Activated B cell treated with CpG ODN at 0.5 μM for 24 hours (primary cell): ENCODE data around the gene KRT75. TPM values are rescaled to one million over a fixed set of nuclear protein-coding genes. Genes with fewer than 3 reads are reported as not detected.

Experiments
- ATAC-seq: fragments of 200-7000 bp; cut with Tn5 transposase; one replicate; pipeline ENCODE4 v1.10.0; 2021; ENCODE audit warnings: low read depth, mild to moderate bottlenecking, moderate library complexity
- CTCF ChIA-PET: fragments of 350-600 bp; sonication (Branson Sonifier 250); formaldehyde crosslinking; loops from one replicate; lab custom pipeline; 2021; ENCODE audit warnings: antibody characterized with exemption; lab: Charles Lee
- POLR2A ChIA-PET: fragments of 350-600 bp; sonication (Branson Sonifier 250); formaldehyde crosslinking; loops from one replicate; lab custom pipeline; 2021; ENCODE audit warnings: antibody characterized with exemption; lab: Charles Lee
- DNase-seq: peaks from one replicate; pipeline ENCODE4 v3.0.0; 2022
- H3K27ac Mint-ChIP-seq: one replicate; pipeline ENCODE4 v1.8.0; 2020; ENCODE audit warnings: mixed read lengths
- H3K27me3 Mint-ChIP-seq: one replicate; pipeline ENCODE4 v1.8.0; 2021; ENCODE audit warnings: mixed read lengths
- H3K36me3 Mint-ChIP-seq: one replicate; pipeline ENCODE4 v1.8.0; 2021; ENCODE audit warnings: low read depth, mixed read lengths
- H3K4me1 Mint-ChIP-seq: one replicate; pipeline ENCODE4 v1.8.0; 2021; ENCODE audit warnings: mixed read lengths
- H3K4me3 Mint-ChIP-seq: one replicate; pipeline ENCODE4 v1.8.0; 2020; ENCODE audit warnings: mild to moderate bottlenecking, mixed read lengths
- H3K9me3 Mint-ChIP-seq: one replicate; pipeline ENCODE4 v1.8.0; 2020; ENCODE audit warnings: mixed read lengths
- intact Hi-C: fragments of 100-400 bp; cut with micrococcal nuclease; formaldehyde crosslinking; loops from one replicate; pipeline ENCODE4 v1.15.1; 2024
- total RNA-seq: library from RNA; stranded (reverse); gene quantifications from 2 replicates; pipeline ENCODE4 v1.2.3, GENCODE V29; 2022
- TF ChIP-seq, protein P1 (sequence below): fragments of 200-600 bp; IDR thresholded peaks from one replicate; pipeline ENCODE4 v1.8.0; 2022; ENCODE audit warnings: antibody characterized with exemption, mild to moderate bottlenecking

Gene KRT75
- total RNA-seq, 1 donor from 2014 or later, result not detected

DNA sequence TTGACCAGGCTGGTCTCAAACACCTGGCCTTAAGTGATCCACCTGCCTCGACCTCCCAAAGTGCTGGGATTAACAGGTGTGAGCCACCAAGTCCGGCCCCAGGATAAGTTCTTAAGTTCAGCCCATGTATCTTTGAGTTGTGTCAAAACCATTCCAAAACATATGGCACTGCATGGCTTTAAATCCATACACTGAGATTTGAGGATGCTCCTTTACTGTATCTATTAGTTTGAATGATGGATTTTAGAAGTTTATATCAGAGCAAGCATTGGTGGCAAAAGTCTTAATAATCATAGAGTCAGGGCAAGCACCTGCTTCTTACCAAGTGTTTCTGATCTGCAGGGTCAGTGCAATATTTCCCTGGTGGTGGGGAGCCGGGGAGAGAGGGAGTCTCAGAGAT lies 11.7 kb upstream of the KRT75 start:
- Mint-ChIP-seq H3K27me3 (peaks cover 26% of the 10 kb centered on the region), H3K9me3 (no peaks in the 10 kb centered on the region)
- intact Hi-C loops, result no loop called here

DNA sequence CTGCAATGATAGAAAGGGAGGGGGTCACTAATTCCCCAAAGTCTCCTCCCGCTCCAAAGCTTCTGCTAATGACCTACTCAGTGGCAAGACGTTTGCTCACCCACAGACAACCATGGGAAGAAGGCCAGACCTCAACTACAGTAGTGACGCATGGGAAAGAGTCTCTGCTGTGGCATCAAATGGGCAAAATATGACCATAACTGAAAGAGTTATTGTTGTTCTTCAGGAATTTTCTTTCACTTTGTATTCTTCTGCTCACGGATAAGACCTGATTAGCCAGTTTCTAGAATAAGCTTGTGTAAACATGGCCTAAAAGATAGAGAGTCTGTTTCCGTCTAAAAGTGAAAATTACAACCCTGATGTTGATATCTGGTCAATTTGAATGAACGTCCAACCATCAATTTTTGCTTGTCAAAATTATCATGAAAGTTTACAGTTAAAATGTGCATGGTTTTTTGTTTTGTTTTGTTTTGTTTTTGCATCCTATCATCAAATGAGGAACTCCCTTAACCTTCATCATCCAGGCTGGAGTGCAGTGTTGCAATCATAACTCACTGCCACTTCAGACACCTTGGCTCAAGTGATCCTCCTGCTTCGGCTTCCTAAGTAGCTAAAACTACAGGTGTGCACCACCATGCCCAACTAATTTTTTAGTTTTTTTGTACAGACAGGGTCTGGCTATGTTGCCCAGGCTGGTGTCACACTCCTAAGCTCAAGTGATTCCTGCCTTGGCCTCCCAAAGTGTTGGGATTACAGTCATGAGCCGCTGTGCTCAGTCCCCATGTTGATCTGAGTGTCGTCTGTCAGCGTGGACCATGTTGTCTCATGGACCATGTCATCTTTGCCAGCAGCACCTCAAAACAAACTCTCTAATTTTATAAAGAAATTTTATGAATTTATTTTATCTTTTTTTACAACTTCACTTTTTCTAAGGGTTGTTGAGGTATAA lies 10.8 kb upstream of the KRT75 start:
- Mint-ChIP-seq H3K9me3 (no peaks in the 10 kb centered on the region), H3K36me3 (no peaks in the 10 kb centered on the region), H3K4me3 (no peak overlapping the region), H3K4me1 (no peaks in the 10 kb centered on the region), H3K27ac (no peak overlapping the region), H3K27me3 (peaks cover 20% of the 10 kb centered on the region)
- POLR2A ChIA-PET, result no interaction called here
- ATAC-seq (no peak), DNase-seq (no peak)
- TF ChIP-seq, protein P1, sequence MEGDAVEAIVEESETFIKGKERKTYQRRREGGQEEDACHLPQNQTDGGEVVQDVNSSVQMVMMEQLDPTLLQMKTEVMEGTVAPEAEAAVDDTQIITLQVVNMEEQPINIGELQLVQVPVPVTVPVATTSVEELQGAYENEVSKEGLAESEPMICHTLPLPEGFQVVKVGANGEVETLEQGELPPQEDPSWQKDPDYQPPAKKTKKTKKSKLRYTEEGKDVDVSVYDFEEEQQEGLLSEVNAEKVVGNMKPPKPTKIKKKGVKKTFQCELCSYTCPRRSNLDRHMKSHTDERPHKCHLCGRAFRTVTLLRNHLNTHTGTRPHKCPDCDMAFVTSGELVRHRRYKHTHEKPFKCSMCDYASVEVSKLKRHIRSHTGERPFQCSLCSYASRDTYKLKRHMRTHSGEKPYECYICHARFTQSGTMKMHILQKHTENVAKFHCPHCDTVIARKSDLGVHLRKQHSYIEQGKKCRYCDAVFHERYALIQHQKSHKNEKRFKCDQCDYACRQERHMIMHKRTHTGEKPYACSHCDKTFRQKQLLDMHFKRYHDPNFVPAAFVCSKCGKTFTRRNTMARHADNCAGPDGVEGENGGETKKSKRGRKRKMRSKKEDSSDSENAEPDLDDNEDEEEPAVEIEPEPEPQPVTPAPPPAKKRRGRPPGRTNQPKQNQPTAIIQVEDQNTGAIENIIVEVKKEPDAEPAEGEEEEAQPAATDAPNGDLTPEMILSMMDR, result no peak
- CTCF ChIA-PET, result no interaction called here
- intact Hi-C loops, result no loop called here

More for the DNA sequence above, 11.7 kb upstream of the KRT75 start:
- Mint-ChIP-seq H3K4me3 (no peak overlapping the region), H3K27ac (no peak overlapping the region), H3K4me1 (no peaks in the 10 kb centered on the region), H3K36me3 (no peaks in the 10 kb centered on the region)
- TF ChIP-seq, protein P1, result no peak
- no peak for ATAC-seq
- DNase-seq, result no peak
- CTCF ChIA-PET, result no interaction called here
- POLR2A ChIA-PET, result no interaction called here

DNA sequence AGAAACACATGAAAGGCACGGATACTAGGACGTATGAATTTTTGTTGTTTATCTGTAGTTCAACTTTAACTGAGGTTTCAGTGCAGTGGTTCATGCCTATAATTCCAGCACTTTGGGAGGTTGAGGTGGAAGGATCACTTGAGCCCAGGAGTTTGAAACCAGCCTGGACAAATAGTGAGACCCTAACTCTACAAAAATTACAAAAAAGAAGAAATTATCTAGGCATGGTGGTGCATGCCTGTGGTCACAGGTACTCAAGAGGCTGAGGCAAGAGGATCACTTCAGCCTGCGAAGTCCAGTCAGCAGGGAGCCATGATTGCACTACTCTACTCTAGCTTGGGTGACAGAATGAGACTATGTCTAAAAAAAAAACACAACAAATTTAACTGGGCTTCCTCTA lies 9.8 kb upstream of the KRT75 start:
- Mint-ChIP-seq H3K9me3 (no peaks in the 10 kb centered on the region), H3K27ac (no peak overlapping the region), H3K36me3 (no peaks in the 10 kb centered on the region), H3K27me3 (peaks cover 20% of the 10 kb centered on the region), H3K4me1 (no peaks in the 10 kb centered on the region), H3K4me3 (no peak overlapping the region)
- intact Hi-C loops, result no loop called here
- DNase-seq (no peak), ATAC-seq (no peak)
- ChIA-PET POLR2A (no interaction called here), CTCF (no interaction called here)
- TF ChIP-seq, protein P1, result no peak

DNA sequence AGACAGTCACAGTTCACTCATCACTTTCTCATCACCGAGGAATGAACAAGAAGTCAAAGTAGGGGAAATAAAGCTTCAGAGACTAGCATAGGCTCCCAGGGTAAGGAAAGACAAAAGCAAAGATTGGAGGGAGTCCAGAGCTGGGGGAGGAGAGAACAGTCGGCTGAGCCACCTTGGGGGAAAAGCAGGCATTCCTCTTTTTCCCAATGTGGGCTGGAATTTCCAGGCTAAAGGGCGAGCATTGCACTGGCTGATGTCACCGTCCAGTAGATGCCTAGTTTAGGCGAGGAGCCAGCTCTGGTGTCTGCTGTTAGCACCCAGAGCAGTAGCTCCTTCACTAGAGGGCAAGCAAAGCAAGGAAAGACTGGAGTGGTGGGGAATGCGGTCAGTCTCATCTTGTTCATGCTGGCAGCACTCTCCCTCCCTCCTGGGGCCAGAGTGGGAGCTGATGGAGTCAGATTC lies 8.5 kb upstream of the KRT75 start:
- TF ChIP-seq, protein P1, result no peak
- DNase-seq, result no peak
- no peaks in the 10 kb centered on the region for H3K4me1 Mint-ChIP-seq
- no peaks in the 10 kb centered on the region for H3K9me3 Mint-ChIP-seq
- CTCF ChIA-PET, result no interaction called here
- ATAC-seq, result no peak
- intact Hi-C loops, result no loop called here
- H3K27me3 Mint-ChIP-seq, result peaks cover 20% of the 10 kb centered on the region
- POLR2A ChIA-PET, result no interaction called here
- H3K27ac Mint-ChIP-seq, result no peak overlapping the region
- H3K4me3 Mint-ChIP-seq, result no peak overlapping the region
- no peaks in the 10 kb centered on the region for H3K36me3 Mint-ChIP-seq

DNA sequence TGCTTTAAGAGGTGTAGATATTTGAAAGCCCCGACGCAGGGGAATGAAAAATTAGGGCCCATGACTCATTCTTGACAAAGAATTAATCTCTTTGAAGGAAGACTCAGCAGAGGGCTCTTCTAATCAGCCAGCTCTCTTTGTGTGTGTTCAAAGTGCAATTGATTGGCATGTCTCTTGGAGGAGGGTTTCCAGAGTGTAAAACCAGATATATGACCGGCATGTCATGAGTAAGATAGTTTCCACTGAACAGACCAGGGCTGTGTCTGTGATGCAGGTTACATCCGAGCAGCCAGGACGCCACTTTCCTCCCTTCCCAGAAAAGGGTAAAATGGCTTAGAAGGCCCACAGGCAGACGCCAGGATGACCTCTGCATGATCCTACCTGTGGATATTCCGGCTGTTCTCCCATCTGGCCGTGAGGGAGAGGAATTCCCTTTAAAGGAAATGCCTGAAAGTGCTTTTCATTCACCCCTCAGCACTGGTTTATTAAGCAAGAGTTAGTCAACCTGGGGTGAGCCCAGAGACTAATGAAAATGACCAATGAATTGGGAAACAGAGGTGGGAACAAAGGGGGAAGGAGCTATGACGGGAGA lies 7.2 kb upstream of the KRT75 start:
- Mint-ChIP-seq H3K4me1 (no peaks in the 10 kb centered on the region), H3K27ac (no peak overlapping the region), H3K27me3 (peaks cover 24% of the 10 kb centered on the region), H3K9me3 (no peaks in the 10 kb centered on the region), H3K4me3 (no peak overlapping the region), H3K36me3 (no peaks in the 10 kb centered on the region)
- POLR2A ChIA-PET, result no interaction called here
- TF ChIP-seq, protein P1, result no peak
- ATAC-seq (no peak), DNase-seq (no peak)
- CTCF ChIA-PET, result no interaction called here
- intact Hi-C loops, result no loop called here
